Loucy (cell line): Measurements from ENCODE around the gene C14orf180.

ENCODE experiments used
- CTCF ChIP-seq: fragments of 200-600 bp; sonication (generic); conservative IDR thresholded peaks from 2 replicates; pipeline ENCODE4 v1.5.1; 2014; ENCODE audit warnings: mild to moderate bottlenecking, antibody characterized with exemption, low read length
- EZH2phosphoT487 ChIP-seq: fragments of 200-600 bp; IDR thresholded peaks from 2 replicates; pipeline ENCODE4 v1.6.1; 2018; ENCODE audit warnings: antibody characterized with exemption, mild to moderate bottlenecking, moderate library complexity, borderline replicate concordance

- no peak for TF ChIP-seq CTCF
- no peak for TF ChIP-seq EZH2phosphoT487
Observed at GRCh38 chr14:104552738-104553125, 26.8 kb upstream of the C14orf180 start.
